ENCODE results near the gene HRH1. TPM values are rescaled to one million over a fixed set of nuclear protein-coding genes. Genes with fewer than 3 reads are reported as not detected.

Gene HRH1
- total RNA-seq, 1 donor from 2014 or later, result 2.7 TPM

- no peak for DNase-seq (ENCODE audit: low read depth in 2 of 2)
These were observed 157.9 kb downstream of the HRH1 start for GRCh38 chr3:11312166-11312565.

Other genes with a start within 250 kb of the HRH1 start
- not detected in 2 replicates for gene SLC6A1, start 161.7 kb upstream of the HRH1 start, total RNA-seq
- 28.0 and 42.7 TPM in 2 replicates for gene ATG7, start 117.9 kb downstream of the HRH1 start, total RNA-seq

Data from dermis microvascular lymphatic vessel endothelial cell (primary cell).